A549 (cell line): ENCODE data around the gene MAGI2. TPM values are rescaled to one million over a fixed set of nuclear protein-coding genes. Genes with fewer than 3 reads are reported as not detected.

ENCODE experiments used
- ATAC-seq, 2 experiments: fragments of 200-7000 bp in 1 of 2; fragments of >200 bp in 1 of 2; cut with Nextera tagmentation in 1 of 2; cut with Tn5 transposase in 1 of 2; 3 replicates each; pipeline versions ENCODE4 v1.8.0 to v1.9.1; 2018 to 2020; ENCODE audit warnings: mild to moderate bottlenecking in 1 of 2, moderate library complexity in 1 of 2
- CTCF ChIA-PET: fragments of 300-600 bp; sonication (Branson Sonifier 250); formaldehyde crosslinking; extraction: SDS; loops from one replicate; lab custom pipeline; 2021; ENCODE audit warnings: antibody characterized with exemption, inconsistent platforms; lab: Yijun Ruan, JAX
- POLR2A ChIA-PET: fragments of 350-600 bp; formaldehyde crosslinking; extraction: SDS; loops from one replicate; lab custom pipeline; 2021; ENCODE audit warnings: antibody characterized with exemption, inconsistent platforms; lab: Yijun Ruan, JAX
- DNase-seq, 2 experiments: peaks; one replicate each; pipeline versions ENCODE4 v3.0.0 to v3.0.0-alpha.2; 2011 to 2016; ENCODE audit warnings: low read depth in 1 of 2, low spot score in 1 of 2
- FAIRE-seq: peaks from 2 replicates; lab custom pipeline; 2011; peaks lifted over from hg19 to GRCh38; lab: Jason Lieb, UNC
- H3K27ac ChIP-seq, 2 experiments: fragments of >200 bp; sonication (Bioruptor Twin); formaldehyde crosslinking; 3 replicates each; pipeline ENCODE4 v1.5.1; 2016 to 2017
- H3K4me1 ChIP-seq: fragments of >200 bp; sonication (Bioruptor Twin); formaldehyde crosslinking; 3 replicates; pipeline ENCODE4 v1.6.1; 2016
- H3K4me2 ChIP-seq: fragments of >200 bp; sonication (Bioruptor Twin); formaldehyde crosslinking; 3 replicates; pipeline ENCODE4 v1.6.1; 2016
- H3K4me3 ChIP-seq: fragments of >200 bp; sonication (Bioruptor Twin); formaldehyde crosslinking; 3 replicates; pipeline ENCODE4 v1.5.1; 2016
- H3K9me3 ChIP-seq: fragments of >200 bp; sonication (Bioruptor Twin); formaldehyde crosslinking; 3 replicates; pipeline ENCODE4 v1.6.1; 2016
- EHMT2 ChIP-seq: fragments of 200-600 bp; sonication (generic); IDR thresholded peaks from 2 replicates; pipeline ENCODE4 v1.6.1; 2016; ENCODE audit warnings: antibody characterized with exemption, low read depth, mild to moderate bottlenecking, moderate library complexity
- EP300 ChIP-seq, 2 experiments: fragments of >200 bp; sonication (Bioruptor Twin); formaldehyde crosslinking; IDR thresholded peaks; 2 replicates in 1 of 2; 3 replicates in 1 of 2; pipeline ENCODE4 v1.6.1; 2016 to 2017
- FOSB ChIP-seq: fragments of 250-450 bp; sonication (Bioruptor Pico); IDR thresholded peaks from 2 replicates; pipeline ENCODE4 v1.5.0; 2020; ENCODE audit warnings: mild to moderate bottlenecking, moderate library complexity
- FOSL2 ChIP-seq, 2 experiments: fragments of 450-650 bp in 1 of 2; fragments of >200 bp in 1 of 2; sonication (Bioruptor Twin) in 1 of 2; formaldehyde crosslinking; IDR thresholded peaks; 2 replicates each; pipeline versions ENCODE4 v1.5.0 to v1.6.1; 2016 to 2020; ENCODE audit warnings: mild to moderate bottlenecking in 1 of 2, moderate library complexity in 1 of 2
- HDAC2 ChIP-seq: fragments of 200-600 bp; sonication (generic); IDR thresholded peaks from 2 replicates; pipeline ENCODE4 v1.6.1; 2016
- HOXB13 ChIP-seq: fragments of 250-450 bp; sonication (Bioruptor Pico); IDR thresholded peaks from 2 replicates; pipeline ENCODE4 v1.5.0; 2020; ENCODE audit warnings: low read depth, mild to moderate bottlenecking, moderate library complexity
- JUN ChIP-seq, 2 experiments: fragments of >200 bp; sonication (Bioruptor Twin); formaldehyde crosslinking; IDR thresholded peaks; 2 replicates in 1 of 2; 3 replicates in 1 of 2; pipeline ENCODE4 v1.6.1; 2016 to 2017
- KDM5A ChIP-seq: fragments of 200-600 bp; sonication (generic); IDR thresholded peaks from 2 replicates; pipeline ENCODE4 v1.6.1; 2016; ENCODE audit warnings: antibody characterized with exemption, mild to moderate bottlenecking
- MAFK ChIP-seq: fragments of 450-650 bp; IDR thresholded peaks from 2 replicates; pipeline ENCODE4 v1.6.1; 2014; ENCODE audit not compliant: partially characterized antibody
- MYC ChIP-seq: IDR thresholded peaks from 2 replicates; pipeline ENCODE4 v1.6.1; 2012; ENCODE audit warnings: mild to moderate bottlenecking, inconsistent platforms, low read length, improper control_type of control experiment, borderline replicate concordance
- NFE2L2 ChIP-seq: fragments of 150-350 bp; conservative IDR thresholded peaks from 2 replicates; pipeline ENCODE4 v1.6.1; 2014; ENCODE audit warnings: low read length
- POLR2AphosphoS2 ChIP-seq: conservative IDR thresholded peaks from 2 replicates; pipeline ENCODE4 v1.6.1; 2012; ENCODE audit warnings: low read length, improper control_type of control experiment, inconsistent platforms
- RARB ChIP-seq: fragments of 250-450 bp; sonication (Bioruptor Pico); IDR thresholded peaks from 2 replicates; pipeline ENCODE4 v1.8.0; 2021; ENCODE audit warnings: mild to moderate bottlenecking, moderate library complexity
- SREBF2 ChIP-seq: fragments of 450-650 bp; IDR thresholded peaks from 2 replicates; pipeline ENCODE4 v1.6.1; 2014; ENCODE audit warnings: mild to moderate bottlenecking, moderate library complexity
- ZFP36 ChIP-seq: fragments of 450-650 bp; IDR thresholded peaks from 2 replicates; pipeline ENCODE4 v1.6.1; 2014; ENCODE audit warnings: borderline replicate concordance; ENCODE audit not compliant: partially characterized antibody
- WGBS: methylation state at CpG from one replicate; pipeline ENCODE4 v1.1.6; 2017; ENCODE audit errors: missing lambda C conversion rate; 5-methylcytosine and 5-hydroxymethylcytosine counted together
- polyA plus RNA-seq, 4 experiments: library from polyadenylated mRNA; depleted of rRNA in 3 of 4; stranded (reverse); fragments of >200 nt; fragmentation: RNase III in 1 of 4; extraction: RNeasy Plus Mini Kit Qiagen cat#74134 plus additional on column Dnase treatment in 1 of 4; gene quantifications; 2 replicates in 3 of 4; 3 replicates in 1 of 4; pipeline ENCODE4 v1.2.3, GENCODE V29; 2011 to 2017
- TF ChIP-seq, protein P1 (sequence below): fragments of 150-350 bp; IDR thresholded peaks from 2 replicates; pipeline ENCODE4 v1.6.1; 2014; ENCODE audit warnings: low read depth, mild to moderate bottlenecking, low read length
- TF ChIP-seq, protein P2 (sequence below): fragments of >200 bp; sonication (Bioruptor Twin); formaldehyde crosslinking; IDR thresholded peaks from 3 replicates; pipeline ENCODE4 v1.5.1; 2016
- TF ChIP-seq, protein P3 (sequence below): IDR thresholded peaks from 2 replicates; pipeline ENCODE4 v1.6.1; 2012
- TF ChIP-seq, protein P4 (sequence below): IDR thresholded peaks from 2 replicates; pipeline ENCODE4 v1.6.1; 2012; ENCODE audit warnings: low read depth, borderline replicate concordance
- TF ChIP-seq, protein P5 (sequence below): fragments of >200 bp; sonication (Bioruptor Twin); formaldehyde crosslinking; IDR thresholded peaks from 3 replicates; pipeline ENCODE4 v1.6.1; 2016
- TF ChIP-seq, protein P6 (sequence below): fragments of 250-450 bp; sonication (Bioruptor Pico); IDR thresholded peaks from 2 replicates; pipeline ENCODE4 v1.5.0; 2021; ENCODE audit warnings: mild to moderate bottlenecking, moderate library complexity, borderline replicate concordance

The MAGI2 gene
- polyA plus RNA-seq, 2 of the 4 experiments (the other 2 are of a cell fraction), result 0.48 to 0.81 TPM

DNA sequence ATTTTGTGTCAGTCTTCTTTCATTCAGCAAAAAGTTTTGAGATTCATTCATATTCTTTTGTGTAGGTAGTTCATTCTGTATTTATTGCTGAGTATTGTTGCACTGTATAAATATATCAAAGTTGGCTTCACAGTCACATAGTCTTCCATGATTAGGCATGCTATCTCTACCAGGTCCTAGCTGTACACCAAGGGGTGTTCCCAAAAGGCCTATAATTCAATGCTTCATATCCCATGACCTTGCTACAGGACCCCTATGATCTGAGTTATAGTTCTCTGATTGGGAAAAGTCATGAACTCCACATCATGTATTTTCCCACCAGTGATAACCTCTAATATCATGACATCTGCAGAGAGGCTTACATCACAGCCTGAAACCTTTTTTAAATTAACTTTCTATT lies 47.3 kb upstream of the MAGI2 start:
- no peak overlapping the region for H3K4me2 ChIP-seq
- no peak for TF ChIP-seq RARB (CRISPR knock-in tag)
- no peak for TF ChIP-seq POLR2AphosphoS2
- TF ChIP-seq, protein P1, sequence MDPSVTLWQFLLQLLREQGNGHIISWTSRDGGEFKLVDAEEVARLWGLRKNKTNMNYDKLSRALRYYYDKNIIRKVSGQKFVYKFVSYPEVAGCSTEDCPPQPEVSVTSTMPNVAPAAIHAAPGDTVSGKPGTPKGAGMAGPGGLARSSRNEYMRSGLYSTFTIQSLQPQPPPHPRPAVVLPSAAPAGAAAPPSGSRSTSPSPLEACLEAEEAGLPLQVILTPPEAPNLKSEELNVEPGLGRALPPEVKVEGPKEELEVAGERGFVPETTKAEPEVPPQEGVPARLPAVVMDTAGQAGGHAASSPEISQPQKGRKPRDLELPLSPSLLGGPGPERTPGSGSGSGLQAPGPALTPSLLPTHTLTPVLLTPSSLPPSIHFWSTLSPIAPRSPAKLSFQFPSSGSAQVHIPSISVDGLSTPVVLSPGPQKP, result no peak
- TF ChIP-seq HOXB13 (CRISPR knock-in tag), result no peak
- TF ChIP-seq FOSL2 (IDR thresholded peaks at IDR 0.05), result no peak
- no peak for TF ChIP-seq FOSL2 (CRISPR knock-in tag; IDR thresholded peaks at IDR 0.05)
- TF ChIP-seq FOSB (CRISPR knock-in tag), result no peak
- no peak for TF ChIP-seq JUN (IDR thresholded peaks at IDR 0.05)
- no peak for TF ChIP-seq NFE2L2
- no peak for TF ChIP-seq MYC
- no peak for TF ChIP-seq MAFK
- no peak for TF ChIP-seq EP300 (IDR thresholded peaks at IDR 0.05)

GRCh38 chr7:79497728-79498127 lies 44.3 kb upstream of the MAGI2 start:
- ChIA-PET CTCF (no interaction called here), POLR2A (no interaction called here)
- Histone ChIP-seq H3K9me3 (no peaks in the 10 kb centered on the region), H3K4me2 (no peak overlapping the region), H3K27ac (no peak overlapping the region), H3K4me3 (no peak overlapping the region), H3K4me1 (0 out of 3 replicates have a peak, but pooled peaks cover 5% of the 10 kb centered on the region)
- FAIRE-seq (no peak), ATAC-seq (no peak), DNase-seq (no peak)
- TF ChIP-seq EHMT2 (no peak), HDAC2 (no peak), RARB (CRISPR knock-in tag) (no peak), KDM5A (no peak), SREBF2 (no peak), ZFP36 (no peak)
- TF ChIP-seq, protein P2, sequence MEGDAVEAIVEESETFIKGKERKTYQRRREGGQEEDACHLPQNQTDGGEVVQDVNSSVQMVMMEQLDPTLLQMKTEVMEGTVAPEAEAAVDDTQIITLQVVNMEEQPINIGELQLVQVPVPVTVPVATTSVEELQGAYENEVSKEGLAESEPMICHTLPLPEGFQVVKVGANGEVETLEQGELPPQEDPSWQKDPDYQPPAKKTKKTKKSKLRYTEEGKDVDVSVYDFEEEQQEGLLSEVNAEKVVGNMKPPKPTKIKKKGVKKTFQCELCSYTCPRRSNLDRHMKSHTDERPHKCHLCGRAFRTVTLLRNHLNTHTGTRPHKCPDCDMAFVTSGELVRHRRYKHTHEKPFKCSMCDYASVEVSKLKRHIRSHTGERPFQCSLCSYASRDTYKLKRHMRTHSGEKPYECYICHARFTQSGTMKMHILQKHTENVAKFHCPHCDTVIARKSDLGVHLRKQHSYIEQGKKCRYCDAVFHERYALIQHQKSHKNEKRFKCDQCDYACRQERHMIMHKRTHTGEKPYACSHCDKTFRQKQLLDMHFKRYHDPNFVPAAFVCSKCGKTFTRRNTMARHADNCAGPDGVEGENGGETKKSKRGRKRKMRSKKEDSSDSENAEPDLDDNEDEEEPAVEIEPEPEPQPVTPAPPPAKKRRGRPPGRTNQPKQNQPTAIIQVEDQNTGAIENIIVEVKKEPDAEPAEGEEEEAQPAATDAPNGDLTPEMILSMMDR, result no peak
- TF ChIP-seq, protein P3, sequence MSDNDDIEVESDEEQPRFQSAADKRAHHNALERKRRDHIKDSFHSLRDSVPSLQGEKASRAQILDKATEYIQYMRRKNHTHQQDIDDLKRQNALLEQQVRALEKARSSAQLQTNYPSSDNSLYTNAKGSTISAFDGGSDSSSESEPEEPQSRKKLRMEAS, result no peak
- TF ChIP-seq, protein P4, sequence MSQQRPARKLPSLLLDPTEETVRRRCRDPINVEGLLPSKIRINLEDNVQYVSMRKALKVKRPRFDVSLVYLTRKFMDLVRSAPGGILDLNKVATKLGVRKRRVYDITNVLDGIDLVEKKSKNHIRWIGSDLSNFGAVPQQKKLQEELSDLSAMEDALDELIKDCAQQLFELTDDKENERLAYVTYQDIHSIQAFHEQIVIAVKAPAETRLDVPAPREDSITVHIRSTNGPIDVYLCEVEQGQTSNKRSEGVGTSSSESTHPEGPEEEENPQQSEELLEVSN, result no peak
- TF ChIP-seq, protein P5, sequence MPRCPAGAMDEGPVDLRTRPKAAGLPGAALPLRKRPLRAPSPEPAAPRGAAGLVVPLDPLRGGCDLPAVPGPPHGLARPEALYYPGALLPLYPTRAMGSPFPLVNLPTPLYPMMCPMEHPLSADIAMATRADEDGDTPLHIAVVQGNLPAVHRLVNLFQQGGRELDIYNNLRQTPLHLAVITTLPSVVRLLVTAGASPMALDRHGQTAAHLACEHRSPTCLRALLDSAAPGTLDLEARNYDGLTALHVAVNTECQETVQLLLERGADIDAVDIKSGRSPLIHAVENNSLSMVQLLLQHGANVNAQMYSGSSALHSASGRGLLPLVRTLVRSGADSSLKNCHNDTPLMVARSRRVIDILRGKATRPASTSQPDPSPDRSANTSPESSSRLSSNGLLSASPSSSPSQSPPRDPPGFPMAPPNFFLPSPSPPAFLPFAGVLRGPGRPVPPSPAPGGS, result no peak
- TF ChIP-seq, protein P6, sequence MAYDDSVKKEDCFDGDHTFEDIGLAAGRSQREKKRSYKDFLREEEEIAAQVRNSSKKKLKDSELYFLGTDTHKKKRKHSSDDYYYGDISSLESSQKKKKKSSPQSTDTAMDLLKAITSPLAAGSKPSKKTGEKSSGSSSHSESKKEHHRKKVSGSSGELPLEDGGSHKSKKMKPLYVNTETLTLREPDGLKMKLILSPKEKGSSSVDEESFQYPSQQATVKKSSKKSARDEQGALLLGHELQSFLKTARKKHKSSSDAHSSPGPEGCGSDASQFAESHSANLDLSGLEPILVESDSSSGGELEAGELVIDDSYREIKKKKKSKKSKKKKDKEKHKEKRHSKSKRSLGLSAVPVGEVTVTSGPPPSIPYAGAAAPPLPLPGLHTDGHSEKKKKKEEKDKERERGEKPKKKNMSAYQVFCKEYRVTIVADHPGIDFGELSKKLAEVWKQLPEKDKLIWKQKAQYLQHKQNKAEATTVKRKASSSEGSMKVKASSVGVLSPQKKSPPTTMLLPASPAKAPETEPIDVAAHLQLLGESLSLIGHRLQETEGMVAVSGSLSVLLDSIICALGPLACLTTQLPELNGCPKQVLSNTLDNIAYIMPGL (CRISPR knock-in tag), result no peak
- 76% methylated on average over 3 of the region's 3 CpGs for WGBS

More for the DNA sequence above, 47.3 kb upstream of the MAGI2 start:
- ChIA-PET POLR2A (no interaction called here), CTCF (no interaction called here)
- H3K4me3 ChIP-seq, result no peak overlapping the region
- FAIRE-seq (no peak), ATAC-seq (no peak), DNase-seq (no peak)
- no peak overlapping the region for H3K27ac ChIP-seq
- no peaks in the 10 kb centered on the region for H3K9me3 ChIP-seq
- peaks cover 18% of the 10 kb centered on the region for H3K4me1 ChIP-seq
